Prostate gland (tissue), 2 donors: ENCODE data around the gene GPR55. TPM values are rescaled to one million over a fixed set of nuclear protein-coding genes. Genes with fewer than 3 reads are reported as not detected.

Source experiments
- DNase-seq: peaks from one replicate; pipeline ENCODE4 v3.0.0-alpha.2; 2019; ENCODE audit warnings: low spot score
- H3K27ac ChIP-seq, 2 donors: fragments of 200-600 bp; sonication (generic); 2 replicates each; pipeline ENCODE4 v1.5.1; 2017 to 2019
- H3K27me3 ChIP-seq: fragments of 200-600 bp; sonication (generic); replicated peaks from 2 replicates; pipeline ENCODE4 v1.5.1; 2019; ENCODE audit not compliant: insufficient read depth
- H3K36me3 ChIP-seq, 2 donors: fragments of 200-600 bp; sonication (generic); 1 replicate in 1 of 2; 2 replicates in 1 of 2; pipeline versions ENCODE4 v1.5.1 to v1.8.1; 2017 to 2019
- H3K4me1 ChIP-seq: fragments of 200-600 bp; sonication (generic); replicated peaks from 2 replicates; pipeline ENCODE4 v1.5.1; 2019
- H3K4me3 ChIP-seq, 2 donors: fragments of 200-600 bp; sonication (generic); 2 replicates each; pipeline ENCODE4 v1.5.1; 2017 to 2019
- H3K9me3 ChIP-seq: fragments of 200-600 bp; sonication (generic); 2 replicates; pipeline ENCODE4 v1.5.1; 2017
- CTCF ChIP-seq, 4 experiments: fragments of 200-600 bp in 2 of 4; fragments of 450-650 bp in 2 of 4; sonication (generic) in 2 of 4; IDR thresholded peaks; 1 replicate in 3 of 4; 2 replicates in 1 of 4; pipeline ENCODE4 v1.5.1; 2016 to 2019; ENCODE audit warnings: antibody characterized with exemption in 4 of 4, mild to moderate bottlenecking in 2 of 4, moderate library complexity in 2 of 4
- POLR2A ChIP-seq: fragments of 450-650 bp; IDR thresholded peaks from one replicate; pipeline ENCODE4 v1.6.1; 2016; ENCODE audit warnings: antibody characterized with exemption, mild to moderate bottlenecking
- POLR2AphosphoS5 ChIP-seq: sonication (generic); formaldehyde crosslinking; IDR thresholded peaks from one replicate; pipeline ENCODE4 v1.6.1; 2017; ENCODE audit warnings: antibody characterized with exemption
- WGBS: methylation state at CpG from one replicate; pipeline ENCODE4 v1.1.5; 2018; 5-methylcytosine and 5-hydroxymethylcytosine counted together
- intact Hi-C: fragments of 100-400 bp; cut with DNase I; formaldehyde crosslinking; loops from one replicate; pipeline ENCODE4 v1.14.2; 2022
- total RNA-seq, 2 donors: library from RNA; depleted of rRNA; stranded (reverse); fragments of >200 nt; gene quantifications; one replicate each; pipeline ENCODE4 v1.1.0, GENCODE V29; 2016

GPR55 gene
- total RNA-seq, 2 donors from 2014 or later = 0.77 to 3.0 TPM

DNA sequence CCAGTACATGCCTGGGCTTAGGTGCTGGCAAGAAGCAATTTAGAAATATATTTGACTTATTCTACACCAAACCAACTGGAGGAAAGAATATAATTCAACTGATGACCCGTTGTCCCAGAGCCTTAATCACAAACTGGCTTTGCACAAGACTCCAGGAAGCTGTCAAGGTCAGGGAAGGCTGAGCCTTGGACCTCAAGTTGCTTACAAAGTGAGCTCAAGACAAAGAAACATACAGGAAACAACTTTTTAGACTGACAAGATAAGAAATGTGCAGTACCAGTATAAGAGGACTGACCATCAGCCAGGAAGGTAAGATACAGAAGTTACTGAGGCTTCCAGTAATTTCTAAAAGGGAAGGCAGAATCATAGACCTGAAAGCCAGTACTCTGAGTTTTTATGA lies 35.0 kb upstream of the GPR55 start:
- 89% methylated on average over 1 of the region's 1 CpG for WGBS
- Histone ChIP-seq H3K36me3 (no peaks in the 10 kb centered on the region), H3K9me3 (no peaks in the 10 kb centered on the region), H3K27me3 (no peaks in the 10 kb centered on the region), H3K27ac (no peak overlapping the region), H3K4me1 (no peaks in the 10 kb centered on the region), H3K4me3 (no peak overlapping the region)
- no peak for TF ChIP-seq POLR2A
- TF ChIP-seq POLR2AphosphoS5 = no peak
- no peak for TF ChIP-seq CTCF (IDR thresholded peaks at IDR 0.05)
- intact Hi-C loops = no loop called here
- DNase-seq = no peak

GRCh38 chr2:230958820-230959756 lies 34.0 kb upstream of the GPR55 start:
- WGBS = 78% methylated on average over 8 of the region's 8 CpGs
- Histone ChIP-seq H3K9me3 (no peaks in the 10 kb centered on the region), H3K27ac (no peak overlapping the region), H3K36me3 (no peaks in the 10 kb centered on the region), H3K4me3 (no peak overlapping the region), H3K4me1 (no peaks in the 10 kb centered on the region), H3K27me3 (no peaks in the 10 kb centered on the region)
- no peak for DNase-seq
- TF ChIP-seq POLR2A (no peak), POLR2AphosphoS5 (no peak), CTCF (IDR thresholded peaks at IDR 0.05) (no peak)
- intact Hi-C loops = no loop called here

DNA sequence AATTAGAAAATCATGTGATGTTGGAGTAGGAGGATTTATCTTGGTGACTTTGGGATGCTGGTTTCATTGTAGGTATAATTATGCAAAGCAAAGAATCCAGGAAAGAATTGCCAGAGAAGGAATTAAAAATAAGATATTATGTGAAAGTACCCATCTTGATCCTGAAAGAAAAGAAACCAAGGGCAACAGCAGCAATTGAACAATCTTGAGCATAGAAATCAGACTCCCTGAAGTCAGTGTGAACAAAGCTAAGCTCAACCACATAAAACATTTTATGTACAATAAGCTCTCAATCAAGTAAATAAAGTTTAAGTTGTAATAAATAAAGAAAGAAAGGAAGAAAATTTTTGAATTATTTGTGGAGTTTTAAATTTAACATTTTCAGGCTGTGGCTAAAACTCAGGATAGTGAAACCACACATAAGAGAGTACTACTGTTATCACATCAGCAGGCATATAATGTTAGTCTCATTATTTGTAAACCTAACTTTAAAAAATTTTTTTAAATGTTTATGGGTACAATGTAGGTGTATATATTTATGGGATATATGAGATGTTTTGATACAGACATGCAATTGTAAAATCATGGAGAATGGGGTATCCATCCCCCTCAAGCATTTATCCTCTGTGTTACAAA lies 32.8 kb upstream of the GPR55 start:
- H3K36me3 ChIP-seq = no peaks in the 10 kb centered on the region
- H3K9me3 ChIP-seq = no peaks in the 10 kb centered on the region
- no peak overlapping the region for H3K27ac ChIP-seq
- peak overlapping the region; percentile 7 to 21 for H3K4me3 ChIP-seq
- DNase-seq = no peak
- H3K4me1 ChIP-seq = no peaks in the 10 kb centered on the region
- H3K27me3 ChIP-seq = no peaks in the 10 kb centered on the region
- intact Hi-C loops = no loop called here
- TF ChIP-seq POLR2A = no peak

DNA sequence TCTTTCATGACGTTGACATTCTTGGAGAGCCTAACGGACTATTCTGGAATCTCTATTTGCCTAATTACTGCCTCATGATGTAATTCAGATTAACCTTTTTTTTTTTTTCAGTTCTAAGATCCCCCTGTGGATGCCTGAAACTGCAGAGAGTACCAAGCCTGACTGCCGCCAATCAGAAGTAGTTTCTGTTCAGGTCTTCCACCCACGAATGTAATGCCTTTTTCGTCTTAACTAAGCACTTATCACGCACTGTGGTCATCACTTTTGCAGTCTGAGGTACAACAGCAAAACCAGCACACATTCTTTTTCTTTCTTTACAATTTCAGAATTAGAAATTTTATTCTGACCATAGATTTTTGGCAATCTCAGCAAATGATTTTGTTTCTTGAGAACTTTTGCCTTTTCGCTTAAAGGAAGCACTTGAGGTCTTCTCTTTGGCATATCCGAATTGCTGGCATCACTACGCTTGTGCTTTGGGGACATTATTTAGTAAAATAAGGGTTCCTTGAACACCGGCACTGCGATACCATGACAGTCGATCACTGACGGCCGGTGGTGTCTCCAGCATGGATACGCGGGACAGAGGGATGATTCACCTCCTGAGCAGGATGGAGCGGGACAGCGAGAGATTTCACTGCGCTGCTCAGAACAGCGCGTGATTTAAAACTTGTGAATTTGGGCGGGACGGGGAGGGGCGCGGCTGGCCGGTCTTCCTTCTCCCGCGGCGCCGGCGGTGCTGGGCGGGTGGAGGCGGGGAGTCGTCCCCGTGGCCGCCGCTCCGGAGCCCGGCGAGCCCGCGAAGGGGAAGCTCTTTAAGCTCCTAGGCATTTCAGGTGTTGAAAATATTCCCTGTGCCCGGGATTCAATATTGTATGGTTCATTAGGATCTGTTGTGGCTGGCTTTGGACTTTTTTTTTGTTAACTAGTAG lies 32.0 kb upstream of the GPR55 start:
- intact Hi-C loops = no loop called here
- no peaks in the 10 kb centered on the region for H3K36me3 ChIP-seq
- H3K27ac ChIP-seq = no peak overlapping the region
- H3K9me3 ChIP-seq = no peaks in the 10 kb centered on the region
- peak; percentile 22 for DNase-seq
- H3K4me1 ChIP-seq = no peaks in the 10 kb centered on the region
- peak; percentile 5 for TF ChIP-seq POLR2AphosphoS5
- TF ChIP-seq CTCF (IDR thresholded peaks at IDR 0.05) = no peak
- no peak for TF ChIP-seq POLR2A
- 12% methylated on average over 40 of the region's 43 CpGs for WGBS
- no peaks in the 10 kb centered on the region for H3K27me3 ChIP-seq
- H3K4me3 ChIP-seq = peak overlapping the region; percentile 7 to 21

DNA sequence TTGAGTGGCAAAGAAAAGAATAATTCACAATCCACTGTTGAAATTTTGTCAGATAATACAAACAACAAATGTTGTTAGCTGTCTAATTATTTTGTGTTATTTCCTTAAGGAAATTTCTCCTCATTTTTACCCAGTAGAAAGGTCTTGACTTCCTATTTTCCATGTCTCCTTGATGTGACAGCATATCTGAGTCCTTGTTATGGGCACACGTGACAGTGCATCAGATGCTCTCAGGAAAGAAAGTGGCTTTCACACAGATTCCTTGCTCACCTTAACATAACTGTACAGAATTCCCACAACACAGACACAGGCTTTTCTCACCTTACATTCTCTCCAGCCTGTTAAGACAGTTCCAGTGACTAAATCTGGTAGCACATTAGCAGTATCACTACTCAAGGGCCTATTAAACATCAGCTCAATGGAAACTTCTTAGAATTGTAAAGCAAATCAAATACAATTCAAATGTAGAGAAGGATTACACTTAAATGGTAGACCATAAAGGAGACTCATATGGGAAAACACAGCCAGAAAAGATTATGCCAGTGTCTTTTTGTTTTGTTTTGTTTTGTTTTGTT lies 30.2 kb upstream of the GPR55 start:
- TF ChIP-seq POLR2AphosphoS5 = no peak
- no peak for TF ChIP-seq CTCF (IDR thresholded peaks at IDR 0.05)
- TF ChIP-seq POLR2A = no peak
- no peak overlapping the region for H3K27ac ChIP-seq
- intact Hi-C loops = no loop called here
- no peak for DNase-seq
- no peaks in the 10 kb centered on the region for H3K36me3 ChIP-seq
- 84% methylated on average over 1 of the region's 1 CpG for whole genome bisulfite sequencing
- no peaks in the 10 kb centered on the region for H3K4me1 ChIP-seq
- H3K9me3 ChIP-seq = no peaks in the 10 kb centered on the region
- no peak overlapping the region for H3K4me3 ChIP-seq
- no peaks in the 10 kb centered on the region for H3K27me3 ChIP-seq
